H1 (cell line): ENCODE data around the gene UBXN11. TPM values are rescaled to one million over a fixed set of nuclear protein-coding genes. Genes with fewer than 3 reads are reported as not detected.

Experiments
- CTCF ChIA-PET: fragments of 300-600 bp; sonication (Branson Sonifier 250); formaldehyde crosslinking; loops from one replicate; lab custom pipeline; 2021; ENCODE audit not compliant: partially characterized antibody; lab: Charles Lee
- POLR2A ChIA-PET: fragments of 300-600 bp; sonication (Branson Sonifier 250); formaldehyde crosslinking; loops from one replicate; lab custom pipeline; 2021; ENCODE audit warnings: inconsistent platforms; ENCODE audit not compliant: partially characterized antibody; lab: Charles Lee
- DNase-seq, 2 experiments: peaks; one replicate each; pipeline versions ENCODE4 v3.0.0 to v3.0.0-alpha.2; 2010 to 2022; ENCODE audit warnings: low spot score in 2 of 2, low read depth in 1 of 2, mixed read lengths in 1 of 2
- FAIRE-seq: peaks from 2 replicates; lab custom pipeline; 2011; peaks lifted over from hg19 to GRCh38; lab: Jason Lieb, UNC
- H2AFZ ChIP-seq: 2 replicates; pipeline ENCODE4 v1.8.1; 2012; ENCODE audit warnings: low read length, inconsistent platforms
- H2AK5ac ChIP-seq: 2 replicates; pipeline ENCODE4 v1.6.1; 2013; ENCODE audit warnings: low read depth, low read length
- H2BK120ac ChIP-seq: replicated peaks from 2 replicates; pipeline ENCODE3; 2013; ENCODE audit warnings: low read depth, low read length, inconsistent platforms
- H2BK12ac ChIP-seq: 2 replicates; pipeline ENCODE4 v1.6.1; 2013; ENCODE audit warnings: low read depth, low read length
- H2BK15ac ChIP-seq: 2 replicates; pipeline ENCODE4 v1.6.1; 2013; ENCODE audit warnings: low read length
- H2BK20ac ChIP-seq: 2 replicates; pipeline ENCODE4 v1.6.1; 2013; ENCODE audit warnings: low read length
- H2BK5ac ChIP-seq: 2 replicates; pipeline ENCODE4 v1.6.1; 2013; ENCODE audit warnings: low read depth, low read length
- H3K14ac ChIP-seq: 2 replicates; pipeline ENCODE4 v1.6.1; 2013; ENCODE audit warnings: inconsistent platforms; ENCODE audit not compliant: insufficient read length
- H3K18ac ChIP-seq: 2 replicates; pipeline ENCODE4 v1.6.1; 2013; ENCODE audit warnings: low read length; ENCODE audit errors: extremely low read depth
- H3K23ac ChIP-seq: 2 replicates; pipeline ENCODE4 v1.6.1; 2013; ENCODE audit warnings: inconsistent platforms; ENCODE audit not compliant: insufficient read length
- H3K23me2 ChIP-seq: 2 replicates; pipeline ENCODE4 v1.6.1; 2013; ENCODE audit warnings: low read depth, low read length
- H3K27ac ChIP-seq: 2 replicates; pipeline ENCODE4 v1.6.1; 2011; ENCODE audit warnings: low read depth, low read length, inconsistent platforms
- H3K27me3 ChIP-seq, 4 experiments: replicated peaks in 1 of 4; 1 replicate in 1 of 4; 2 replicates in 3 of 4; pipeline versions ENCODE4 v1.6.1 to v1.8.1; 2011 to 2013; ENCODE audit warnings: low read length in 3 of 4, mild to moderate bottlenecking in 3 of 4, inconsistent platforms in 2 of 4, mixed read lengths in 2 of 4, moderate library complexity in 1 of 4; ENCODE audit not compliant: control insufficient read depth in 3 of 4, insufficient read depth in 3 of 4; ENCODE audit errors: extremely low read depth in 1 of 4
- H3K36me3 ChIP-seq, 4 experiments: 2 replicates each; pipeline versions ENCODE4 v1.6.1 to v1.8.1; 2011 to 2013; ENCODE audit warnings: mild to moderate bottlenecking in 4 of 4, low read length in 3 of 4, moderate library complexity in 2 of 4, control low read depth in 1 of 4, inconsistent platforms in 1 of 4; ENCODE audit not compliant: insufficient read depth in 4 of 4, control insufficient read depth in 2 of 4
- H3K4ac ChIP-seq: replicated peaks from 2 replicates; pipeline ENCODE3; 2013; ENCODE audit warnings: low read length, low read depth, mixed read lengths, inconsistent platforms; ENCODE audit not compliant: insufficient read length
- H3K4me1 ChIP-seq, 4 experiments: replicated peaks in 1 of 4; 1 replicate in 1 of 4; 2 replicates in 3 of 4; pipeline versions ENCODE4 v1.6.1 to v1.8.1; 2011 to 2013; ENCODE audit warnings: low read length in 3 of 4, inconsistent platforms in 2 of 4, mixed read lengths in 1 of 4; ENCODE audit not compliant: insufficient read depth in 4 of 4, control insufficient read depth in 3 of 4
- H3K4me2 ChIP-seq, 2 experiments: 2 replicates each; pipeline versions ENCODE4 v1.6.1 to v1.8.1; 2011 to 2013; ENCODE audit warnings: low read depth in 2 of 2, low read length in 2 of 2, control low read depth in 1 of 2, inconsistent platforms in 1 of 2, mild to moderate bottlenecking in 1 of 2; ENCODE audit not compliant: insufficient read depth in 1 of 2
- H3K4me3 ChIP-seq, 4 experiments: fragments of 200-600, 300-600 bp in 1 of 4; sonication (generic), shearing (Covaris generic), sonication (Bioruptor Twin) in 1 of 4; 2 replicates each; pipeline versions ENCODE4 v1.5.1 to v1.8.1; 2011 to 2016; ENCODE audit warnings: low read length in 4 of 4, low read depth in 3 of 4, control low read depth in 2 of 4, inconsistent platforms in 2 of 4, mild to moderate bottlenecking in 2 of 4, mixed read lengths in 1 of 4, moderate library complexity in 1 of 4; ENCODE audit not compliant: insufficient read depth in 2 of 4; ENCODE audit errors: extremely low read depth in 1 of 4
- H3K56ac ChIP-seq: replicated peaks from 2 replicates; pipeline ENCODE3; 2013; ENCODE audit warnings: low read depth, mild to moderate bottlenecking, mixed read lengths, low read length, inconsistent platforms; ENCODE audit not compliant: insufficient read length
- H3K79me1 ChIP-seq: 2 replicates; pipeline ENCODE4 v1.6.1; 2013; ENCODE audit warnings: low read depth, low read length, control low read depth
- H3K79me2 ChIP-seq, 2 experiments: 2 replicates each; pipeline versions ENCODE4 v1.6.1 to v1.8.1; 2012 to 2013; ENCODE audit warnings: low read length in 2 of 2, mild to moderate bottlenecking in 2 of 2, inconsistent platforms in 1 of 2; ENCODE audit not compliant: insufficient read depth in 2 of 2, control insufficient read depth in 1 of 2
- H3K9ac ChIP-seq, 4 experiments: replicated peaks in 1 of 4; 1 replicate in 1 of 4; 2 replicates in 3 of 4; pipeline versions ENCODE4 v1.6.1 to v1.8.1; 2011 to 2013; ENCODE audit warnings: low read depth in 3 of 4, low read length in 3 of 4, control low read depth in 2 of 4, mild to moderate bottlenecking in 2 of 4, moderate library complexity in 2 of 4, inconsistent platforms in 1 of 4; ENCODE audit errors: extremely low read depth in 1 of 4
- H3K9me3 ChIP-seq, 2 experiments: 2 replicates each; pipeline versions ENCODE4 v1.6.1 to v1.8.1; 2012 to 2013; ENCODE audit warnings: mild to moderate bottlenecking in 2 of 2, moderate library complexity in 2 of 2, control low read depth in 1 of 2, inconsistent platforms in 1 of 2, low read depth in 1 of 2, low read length in 1 of 2, mixed read lengths in 1 of 2; ENCODE audit not compliant: insufficient read depth in 2 of 2
- H4K20me1 ChIP-seq, 2 experiments: replicated peaks in 1 of 2; 2 replicates each; pipeline versions ENCODE3 to v1.8.1; 2011 to 2013; ENCODE audit warnings: inconsistent platforms in 2 of 2, low read length in 2 of 2, mild to moderate bottlenecking in 1 of 2; ENCODE audit not compliant: insufficient read depth in 2 of 2, control insufficient read depth in 1 of 2
- H4K5ac ChIP-seq: 2 replicates; pipeline ENCODE4 v1.6.1; 2013; ENCODE audit warnings: low read length, low read depth, mixed read lengths, inconsistent platforms; ENCODE audit not compliant: insufficient read length
- H4K8ac ChIP-seq: 2 replicates; pipeline ENCODE4 v1.8.0; 2013; ENCODE audit warnings: mild to moderate bottlenecking, moderate library complexity, low read length, inconsistent platforms; ENCODE audit not compliant: insufficient read depth; ENCODE audit errors: extremely low read depth
- H4K91ac ChIP-seq: replicated peaks from 2 replicates; pipeline ENCODE3; 2013; ENCODE audit warnings: low read length, mixed read lengths, inconsistent platforms; ENCODE audit not compliant: insufficient read length
- GTF2F1 ChIP-seq: IDR thresholded peaks from 2 replicates; pipeline ENCODE4 v1.6.1; 2012; ENCODE audit warnings: low read depth, low read length, improper control_type of control experiment, borderline replicate concordance
- HDAC6 ChIP-seq: IDR thresholded peaks from one replicate; pipeline ENCODE4 v1.7.1; 2012; ENCODE audit warnings: low read depth, mild to moderate bottlenecking, inconsistent platforms, low read length, moderate library complexity
- POLR2AphosphoS5 ChIP-seq: IDR thresholded peaks from 2 replicates; pipeline ENCODE4 v1.6.1; 2011; ENCODE audit warnings: low read depth, low read length
- POU5F1 ChIP-seq: IDR thresholded peaks from 2 replicates; pipeline ENCODE4 v1.6.1; 2011; ENCODE audit warnings: low read depth, mild to moderate bottlenecking, low read length, moderate library complexity
- SIX5 ChIP-seq: IDR thresholded peaks from 2 replicates; pipeline ENCODE4 v1.6.1; 2011; ENCODE audit warnings: mild to moderate bottlenecking, low read depth, low read length
- SP1 ChIP-seq: IDR thresholded peaks from 2 replicates; pipeline ENCODE4 v1.6.1; 2011; ENCODE audit warnings: low read depth, low read length
- SUZ12 ChIP-seq: fragments of 200-600 bp; sonication (generic); IDR thresholded peaks from 2 replicates; pipeline ENCODE4 v1.6.1; 2012; ENCODE audit warnings: mild to moderate bottlenecking, inconsistent platforms, low read length, moderate library complexity, mixed read lengths
- ZNF274 ChIP-seq: IDR thresholded peaks from 2 replicates; pipeline ENCODE4 v1.7.0; 2012; ENCODE audit warnings: low read length, borderline replicate concordance; ENCODE audit errors: extremely low read depth
- WGBS, 2 experiments: shearing (Covaris generic) in 1 of 2; methylation state at CpG; one replicate each; pipeline versions ENCODE4 v1.1.6 to v1.1.7; 2013 to 2015; ENCODE audit warnings: low lambda C conversion rate in 2 of 2, mixed read lengths in 2 of 2, inconsistent platforms in 1 of 2, low coverage in 1 of 2, missing lambda C conversion rate in 1 of 2; ENCODE audit not compliant: insufficient replicate concordance in 2 of 2, insufficient coverage in 1 of 2, insufficient read length in 1 of 2; ENCODE audit errors: extremely low coverage in 1 of 2, missing lambda C conversion rate in 1 of 2; 5-methylcytosine and 5-hydroxymethylcytosine counted together
- polyA plus RNA-seq, 7 experiments: library from polyadenylated mRNA; depleted of rRNA in 3 of 7; stranded (reverse) in 5 of 7; unstranded in 2 of 7; fragments of >200 nt in 5 of 7; fragments of 200-250 nt in 2 of 7; gene quantifications; 1 replicate in 5 of 7; 2 replicates in 1 of 7; 4 replicates in 1 of 7; pipeline versions ENCODE4 v1.2.1 to v1.2.3, GENCODE V29; 2011 to 2013; ENCODE audit warnings: missing spikeins in 2 of 7, mixed read lengths in 2 of 7
- total RNA-seq: library from RNA; stranded (reverse); fragmentation: NEBNext Ultra II Directional; extraction: Animal tissue kit (Norgen Biotek cat#: 25700); gene quantifications from 2 replicates; pipeline ENCODE4 v1.2.1, GENCODE V29; 2021

Gene UBXN11
- total and polyA plus RNA-seq, 2 of the 8 experiments (the other 6 are each of a cell fraction or from before 2014, with no cell fraction given): 6.3 to 10.4 TPM

GRCh38 chr1:26277261-26277661, 29.2 kb downstream of the UBXN11 start:
- H3K4me2 ChIP-seq: no peak overlapping the region
- DNase-seq (no peak), FAIRE-seq (no peak)
- H2AK5ac ChIP-seq: no peak overlapping the region
- no peak overlapping the region for H2BK5ac ChIP-seq
- H3K79me1 ChIP-seq: no peaks in the 10 kb centered on the region
- H4K5ac ChIP-seq: no peak overlapping the region
- no peak for TF ChIP-seq POLR2AphosphoS5
- no peak for TF ChIP-seq POU5F1
- no peak for TF ChIP-seq HDAC6
- TF ChIP-seq SUZ12: no peak
- TF ChIP-seq ZNF274: no peak
- no peak for TF ChIP-seq GTF2F1
- TF ChIP-seq SP1: no peak
- no peak for TF ChIP-seq SIX5
- H2BK120ac ChIP-seq: no peak overlapping the region
- no peaks in the 10 kb centered on the region for H3K27me3 ChIP-seq
- peaks cover 10 to 27% (median 16%) of the 10 kb centered on the region in 4 experiments for H3K4me1 ChIP-seq
- CTCF ChIA-PET: interaction anchor here (0.7 to 39.7 kb wide), 11 partner anchors 8 to 117 kb away, joined by 3 to 1530 read pairs (median 5); partner anchors contain the start of genes CATSPER4, CD52, UBXN11 and ZNF593
- peaks cover 6 to 13% of the 10 kb centered on the region in 2 experiments for H4K20me1 ChIP-seq
- no peak overlapping the region for H3K4me3 ChIP-seq
- no peak overlapping the region for H3K56ac ChIP-seq
- peaks cover 7% of the 10 kb centered on the region; the same call in 1 of the 2 replicates for H3K23me2 ChIP-seq
- no peak overlapping the region for H3K23ac ChIP-seq
- H2BK20ac ChIP-seq: no peak overlapping the region
- 94% methylated on average over 3 of the region's 3 CpGs; no CpG with 5 or more reads in 1 of the 2 experiments for WGBS, 2 experiments
- no peak overlapping the region for H3K27ac ChIP-seq
- no peak overlapping the region for H2AFZ ChIP-seq
- no peak overlapping the region for H3K4ac ChIP-seq
- H3K9ac ChIP-seq: no peak overlapping the region
- no peak overlapping the region for H2BK12ac ChIP-seq
- peaks cover 25 to 38% (median 35%) of the 10 kb centered on the region in 4 experiments for H3K36me3 ChIP-seq
- H3K18ac ChIP-seq: no peak overlapping the region
- no peak overlapping the region for H4K8ac ChIP-seq
- no peak overlapping the region for H2BK15ac ChIP-seq
- H3K14ac ChIP-seq: no peak overlapping the region
- POLR2A ChIA-PET: interaction anchor here (0.8 kb wide), 1 partner anchor 11 kb away, joined by 3 read pairs; no protein-coding TSS in a partner anchor
- peaks cover 0 to 5% of the 10 kb centered on the region in 2 experiments; a peak in 1 of 4 replicates for H3K79me2 ChIP-seq
- no peak overlapping the region for H4K91ac ChIP-seq
- no peaks in the 10 kb centered on the region for H3K9me3 ChIP-seq
